C1 segment of cervical spinal cord (tissue), 14 donors: ENCODE measurements around the gene RBM20.
"Not testable (repeated sequence)": the region's sequence is repeated elsewhere in the genome, so short reads cannot be mapped to it uniquely, and the experiment has no call there.

ENCODE experiments used
- DNase-seq, 14 donors: peaks; one replicate each; lab custom pipeline; 2025; lab: John Stamatoyannopoulos, UW

RBM20 gene

GRCh38 chr10:110867011-110867806, 223.1 kb downstream of the RBM20 start:
- DNase-seq, result not testable (repeated sequence)

- DNase-seq, result no peak
Measured at GRCh38 chr10:110867807-110868465, 223.8 kb downstream of the RBM20 start.

GRCh38 chr10:110868981-110869380, 224.8 kb downstream of the RBM20 start:
- no peak for DNase-seq

- DNase-seq, result peak in 1 of 14 donors; percentile 40
Measured at GRCh38 chr10:110870823-110871297, 226.7 kb downstream of the RBM20 start.

- peak; percentile 95 to 100 (median 99) for DNase-seq
Measured at GRCh38 chr10:110871298-110872084, 227.4 kb downstream of the RBM20 start, which contains the start of gene PDCD4. TSS of gene PDCD4 (plus strand) at chr10:110871928. CDS start at chr10:110876028, 4,100 bp downstream.

- peak in 12 of 14 donors; percentile 32 to 82 (median 75) for DNase-seq
Measured at GRCh38 chr10:110872145-110872983, 228.2 kb downstream of the RBM20 start.

- DNase-seq, result peak in 1 of 14 donors; percentile 67
Measured at GRCh38 chr10:110872984-110873923, 229.1 kb downstream of the RBM20 start.

- no peak for DNase-seq
Measured at GRCh38 chr10:110873951-110874350, 229.8 kb downstream of the RBM20 start.

GRCh38 chr10:110876000-110876399, 231.9 kb downstream of the RBM20 start:
- no peak for DNase-seq

- no peak for DNase-seq
Measured at GRCh38 chr10:110876788-110877187, 232.7 kb downstream of the RBM20 start.

GRCh38 chr10:110880012-110880411, 235.9 kb downstream of the RBM20 start:
- no peak for DNase-seq

GRCh38 chr10:110881247-110881646, 237.1 kb downstream of the RBM20 start:
- peak in 1 of 14 donors; percentile 15 for DNase-seq

GRCh38 chr10:110881905-110882304, 237.8 kb downstream of the RBM20 start:
- DNase-seq, result no peak

GRCh38 chr10:110883924-110884323, 239.8 kb downstream of the RBM20 start:
- DNase-seq, result no peak

GRCh38 chr10:110885932-110886674, 242.0 kb downstream of the RBM20 start:
- no peak for DNase-seq

- DNase-seq, result no peak
Measured at GRCh38 chr10:110887560-110887959, 243.4 kb downstream of the RBM20 start.
